Measurements from ENCODE around the gene OPN1MW.
"Not testable (repeated sequence)": the region's sequence is repeated elsewhere in the genome, so short reads cannot be mapped to it uniquely, and the experiment has no call there.

GRCh38 chrX:154239982-154240503 is 57.6 kb downstream of the OPN1MW start:
- TF ChIP-seq EZH2 (IDR thresholded peaks at IDR 0.05; ENCODE audit: low read length, missing control alignments); CTCF (conservative IDR thresholded peaks at IDR 0.05 in 1 of 2, IDR thresholded peaks at IDR 0.05 in 1 of 2; ENCODE audit: low read depth in 1 of 2, low read length in 2 of 2): not testable (repeated sequence)

All from fibroblast of lung (primary cell).